ENCODE results near the gene GDPD5.

The GDPD5 gene

GRCh38 chr11:75473684-75474083 lies 52.1 kb downstream of the GDPD5 start:
- DNase-seq (ENCODE audit: low read depth): no peak

GRCh38 chr11:75472081-75472732 lies 53.5 kb downstream of the GDPD5 start:
- no peak for DNase-seq (ENCODE audit: low read depth)

GRCh38 chr11:75471176-75471973 lies 54.4 kb downstream of the GDPD5 start:
- no peak for DNase-seq (ENCODE audit: low read depth)

- DNase-seq (ENCODE audit: low read depth): no peak
Observed at GRCh38 chr11:75470476-75471080, 55.2 kb downstream of the GDPD5 start.

GRCh38 chr11:75469785-75470405 lies 55.8 kb downstream of the GDPD5 start:
- DNase-seq (ENCODE audit: low read depth): no peak

- peak; percentile 76 for DNase-seq (ENCODE audit: low read depth)
Observed at GRCh38 chr11:75468534-75469340, 57.0 kb downstream of the GDPD5 start.

GRCh38 chr11:75467881-75468280 lies 57.9 kb downstream of the GDPD5 start:
- no peak for DNase-seq (ENCODE audit: low read depth)

- no peak for DNase-seq (ENCODE audit: low read depth)
Observed at GRCh38 chr11:75467311-75467710, 58.4 kb downstream of the GDPD5 start.

GRCh38 chr11:75465701-75466531 lies 59.8 kb downstream of the GDPD5 start:
- peak; percentile 81 for DNase-seq (ENCODE audit: low read depth)

- peak; percentile 19 for DNase-seq (ENCODE audit: low read depth)
Observed at GRCh38 chr11:75463106-75463774, 62.5 kb downstream of the GDPD5 start.

- no peak for DNase-seq (ENCODE audit: low read depth)
Observed at GRCh38 chr11:75462117-75462653, 63.6 kb downstream of the GDPD5 start.

- DNase-seq (ENCODE audit: low read depth): peak; percentile 64
Observed at GRCh38 chr11:75461151-75461550, 64.6 kb downstream of the GDPD5 start.

- DNase-seq (ENCODE audit: low read depth): no peak
Observed at GRCh38 chr11:75456596-75457183, 69.1 kb downstream of the GDPD5 start.

GRCh38 chr11:75454987-75455386 lies 70.8 kb downstream of the GDPD5 start:
- DNase-seq (ENCODE audit: low read depth): no peak

- DNase-seq (ENCODE audit: low read depth): peak; percentile 94
Observed at GRCh38 chr11:75453916-75454655, 71.7 kb downstream of the GDPD5 start.

- DNase-seq (ENCODE audit: low read depth): no peak
Observed at GRCh38 chr11:75450826-75451821, 74.6 kb downstream of the GDPD5 start.

- DNase-seq (ENCODE audit: low read depth): no peak
Observed at GRCh38 chr11:75450236-75450635, 75.5 kb downstream of the GDPD5 start.

- DNase-seq (ENCODE audit: low read depth): no peak
Observed at GRCh38 chr11:75449776-75450175, 76.0 kb downstream of the GDPD5 start.
